ENCODE results near the gene KDM1B. TPM values are rescaled to one million over a fixed set of nuclear protein-coding genes. Genes with fewer than 3 reads are reported as not detected.

KDM1B gene
- total and polyA plus RNA-seq, 2 experiments from 2014 or later: 3.8 to 9.0 TPM

- TF ChIP-seq ZNF462 (CRISPR knock-in tag; IDR thresholded peaks at IDR 0.05) (no peak), ZNF331 (CRISPR knock-in tag; IDR thresholded peaks at IDR 0.05; ENCODE audit: low read depth) (no peak), EZH2 (IDR thresholded peaks at IDR 0.05; ENCODE audit: low read depth, unreplicated experiment) (no peak)
These were observed 15.1 kb upstream of the KDM1B start (continued) for GRCh38 chr6:18139935-18140621.

GRCh38 chr6:18141805-18142590, 13.2 kb upstream of the KDM1B start:
- Mint-ChIP-seq H3K4me3 (no peak overlapping the region), H3K36me3 (ENCODE audit: low read depth) (peaks cover 39% of the 10 kb centered on the region), H3K27me3 (ENCODE audit: insufficient read depth, low read depth, poor library complexity) (no peaks in the 10 kb centered on the region), H3K27ac (peak overlapping the region; percentile 51), H3K4me1 (peaks cover 5% of the 10 kb centered on the region; the same call in 2 of the 3 replicates), H3K9me3 (no peaks in the 10 kb centered on the region)
- no peak overlapping the region for H3K4me2 ChIP-seq
- no peaks in the 10 kb centered on the region for H3K4me1 ChIP-seq (ENCODE audit: insufficient read depth)
- ATAC-seq (peak; percentile 60), DNase-seq (ENCODE audit: low spot score) (no peak)
- no peaks in the 10 kb centered on the region for H4K20me1 ChIP-seq (replicated peaks; ENCODE audit: insufficient read depth)
- H3K9me2 ChIP-seq (ENCODE audit: insufficient read depth): no peaks in the 10 kb centered on the region
- H3K36me3 ChIP-seq (ENCODE audit: insufficient read depth): peaks cover 23% of the 10 kb centered on the region
- no peaks in the 10 kb centered on the region for H3F3A ChIP-seq (replicated peaks; ENCODE audit: low read depth)
- H2AFZ ChIP-seq: no peak overlapping the region
- H3K27ac ChIP-seq (ENCODE audit: low read depth): no peak overlapping the region
- no peak overlapping the region for H3K4me3 ChIP-seq
- no peaks in the 10 kb centered on the region for H3K79me2 ChIP-seq (replicated peaks; ENCODE audit: insufficient read depth)
- no peaks in the 10 kb centered on the region for H3K27me3 ChIP-seq (ENCODE audit: insufficient read depth)
- no peak for TF ChIP-seq ZNF462 (CRISPR knock-in tag; IDR thresholded peaks at IDR 0.05)
- no peak for TF ChIP-seq ZNF331 (CRISPR knock-in tag; IDR thresholded peaks at IDR 0.05; ENCODE audit: low read depth)

Data from GM23338 (cell line).